IPS-18c (cell line): ENCODE measurements around the gene TAAR1.
"Not testable (repeated sequence)": the region's sequence is repeated elsewhere in the genome, so short reads cannot be mapped to it uniquely, and the experiment has no call there.

Source experiments
- H3K4me3 ChIP-seq: 2 replicates; pipeline ENCODE4 v1.7.0; 2013; ENCODE audit warnings: low read depth, mild to moderate bottlenecking, low read length, moderate library complexity; ENCODE audit not compliant: insufficient read depth
- H3K9me3 ChIP-seq: one replicate; pipeline ENCODE4 v1.6.1; 2013; ENCODE audit warnings: mild to moderate bottlenecking, low read length, moderate library complexity; ENCODE audit not compliant: control insufficient read depth, insufficient read depth

Gene TAAR1

DNA sequence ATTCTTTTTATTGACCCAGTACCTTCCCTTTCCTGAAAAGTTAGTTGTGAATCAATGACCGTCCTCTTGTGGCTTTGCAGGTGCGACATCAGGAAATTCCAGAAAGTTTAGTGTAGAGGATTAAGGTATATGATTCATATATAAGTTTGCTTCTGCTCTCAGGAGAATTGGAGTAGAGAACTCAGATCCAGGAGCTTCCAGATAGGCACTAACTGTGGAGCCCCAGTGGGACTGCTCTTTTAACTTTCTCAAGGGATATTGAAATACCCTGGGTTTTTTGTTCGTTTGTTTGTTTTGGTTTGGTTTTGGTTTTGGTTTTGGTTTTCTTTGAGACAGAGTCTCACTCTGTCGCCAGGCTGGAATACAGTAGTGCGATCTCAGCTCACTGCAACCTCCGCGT lies 44.4 kb downstream of the TAAR1 start:
- H3K4me3 ChIP-seq, result no peak overlapping the region
- H3K9me3 ChIP-seq, result no peaks in the 10 kb centered on the region

DNA sequence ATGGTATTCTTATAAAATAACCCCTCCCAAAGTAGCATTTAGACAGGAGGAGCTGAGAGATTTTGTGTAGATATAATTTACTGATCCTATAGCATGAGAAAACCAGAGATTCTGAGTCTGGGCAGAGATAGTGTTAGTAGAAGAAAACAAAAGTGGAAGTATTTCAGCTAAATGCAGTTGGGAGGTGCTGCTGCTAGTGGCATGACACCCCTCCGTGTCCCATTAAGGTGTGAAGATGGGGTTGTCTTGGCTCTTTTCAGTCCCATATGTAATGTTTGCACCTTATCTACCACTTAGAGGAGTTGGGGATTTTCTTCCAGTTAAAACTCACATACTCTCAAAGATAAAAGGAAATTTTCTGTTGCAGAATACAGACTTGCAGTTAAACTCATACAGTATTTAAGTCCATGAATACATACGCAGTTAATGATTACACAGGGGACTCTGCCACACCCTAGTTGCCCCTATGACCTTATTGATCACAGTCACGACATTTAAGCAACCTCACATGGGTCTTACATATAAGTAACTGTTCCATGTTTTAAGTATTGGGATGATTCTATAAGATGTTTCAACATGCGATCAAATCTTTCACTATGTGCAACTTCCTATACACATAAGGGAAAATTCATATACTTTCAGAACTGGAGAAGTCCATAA lies 46.4 kb downstream of the TAAR1 start:
- Histone ChIP-seq H3K4me3 (no peak overlapping the region), H3K9me3 (no peaks in the 10 kb centered on the region)

GRCh38 chr6:132611616-132612015 lies 47.4 kb downstream of the TAAR1 start:
- Histone ChIP-seq H3K4me3 (no peak overlapping the region), H3K9me3 (no peaks in the 10 kb centered on the region)

- Histone ChIP-seq H3K4me3 (no peak overlapping the region), H3K9me3 (no peaks in the 10 kb centered on the region)
Measured at GRCh38 chr6:132607544-132608233, 51.3 kb downstream of the TAAR1 start.

DNA sequence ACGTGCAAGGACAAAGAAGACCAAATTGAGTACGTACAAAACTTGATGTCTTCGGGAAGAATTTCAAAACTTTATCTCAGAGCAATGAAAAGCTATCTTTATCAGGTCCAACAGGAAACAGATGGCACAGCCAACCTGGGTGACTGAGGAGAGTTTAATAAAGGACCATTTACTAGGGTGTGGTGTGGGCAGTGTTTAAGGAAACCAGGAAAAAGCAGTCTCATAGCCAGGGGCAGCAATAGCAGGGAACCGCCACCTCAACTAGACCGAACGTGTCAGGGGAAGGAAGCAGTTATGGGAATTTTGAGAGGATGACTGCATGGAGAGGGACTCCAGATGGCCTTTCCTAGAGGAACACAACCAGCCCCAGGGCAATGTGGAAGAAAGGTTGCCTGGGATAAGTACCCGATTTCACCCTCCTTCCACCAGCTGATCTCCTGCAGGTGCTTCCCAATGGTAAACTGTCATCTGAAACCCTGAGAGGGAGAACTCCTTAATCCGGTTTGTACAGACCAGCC lies 54.3 kb downstream of the TAAR1 start:
- Histone ChIP-seq H3K9me3 (no peaks in the 10 kb centered on the region), H3K4me3 (no peak overlapping the region)

DNA sequence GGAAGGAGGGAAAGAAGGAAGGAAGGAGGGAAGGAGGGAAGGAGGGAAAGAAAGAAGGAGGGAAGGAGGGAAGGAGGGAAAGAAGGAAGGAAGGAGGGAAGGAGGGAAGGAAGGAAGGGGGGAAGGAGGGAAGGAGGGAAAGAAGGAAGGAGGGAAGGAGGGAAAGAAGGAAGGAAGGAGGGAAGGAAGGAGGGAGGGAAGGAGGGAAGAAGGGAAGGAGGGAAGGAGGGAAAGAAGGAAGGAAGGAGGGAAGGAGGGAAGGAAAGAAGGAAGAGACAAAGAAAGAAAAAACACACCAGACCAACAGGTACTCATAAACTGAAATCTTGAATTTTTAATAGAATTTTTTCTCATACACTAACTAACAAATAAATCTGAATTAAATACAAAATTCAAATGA lies 58.1 kb downstream of the TAAR1 start:
- H3K9me3 ChIP-seq, H3K4me3 ChIP-seq: not testable (repeated sequence)

DNA sequence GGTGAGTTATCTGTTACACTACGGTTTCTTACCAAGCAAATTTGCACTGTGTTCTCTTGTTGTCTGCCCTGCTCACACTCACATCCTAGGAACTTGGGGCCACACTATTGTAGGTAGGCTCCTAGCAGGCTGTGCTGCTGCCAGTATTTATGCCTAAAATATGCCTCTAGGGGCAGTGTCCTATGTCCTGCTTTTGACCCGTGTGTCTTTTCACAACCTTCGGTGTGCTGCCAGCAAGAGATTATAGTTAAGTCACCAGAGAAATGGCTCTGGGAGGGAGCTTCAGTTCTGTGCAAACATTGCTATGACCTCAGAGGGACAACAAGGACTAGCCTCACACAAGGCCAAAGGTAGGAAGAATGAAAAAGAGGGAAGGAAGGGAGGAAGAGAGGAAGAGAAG lies 60.5 kb downstream of the TAAR1 start:
- Histone ChIP-seq H3K9me3 (no peaks in the 10 kb centered on the region), H3K4me3 (no peak overlapping the region)

- Histone ChIP-seq H3K9me3 (no peaks in the 10 kb centered on the region), H3K4me3 (no peak overlapping the region)
Measured at GRCh38 chr6:132596201-132596600, 62.8 kb downstream of the TAAR1 start.
